A549 (cell line): ENCODE data around the gene CNTNAP5.

Source experiments
- CBX8 ChIP-seq: fragments of 200-600 bp; sonication (generic); IDR thresholded peaks from 2 replicates; pipeline ENCODE4 v1.6.1; 2016
- EP300 ChIP-seq, 2 experiments: fragments of >200 bp; sonication (Bioruptor Twin); formaldehyde crosslinking; IDR thresholded peaks; 2 replicates in 1 of 2; 3 replicates in 1 of 2; pipeline ENCODE4 v1.6.1; 2016 to 2017
- MAZ ChIP-seq: fragments of 150-350 bp; IDR thresholded peaks from 2 replicates; pipeline ENCODE4 v1.6.1; 2014; ENCODE audit warnings: antibody characterized with exemption, low read depth, low read length, borderline replicate concordance
- POLR2A ChIP-seq: IDR thresholded peaks from 2 replicates; pipeline ENCODE4 v1.6.1; 2012; ENCODE audit warnings: mild to moderate bottlenecking, low read length
- RCOR1 ChIP-seq: fragments of 150-350 bp; IDR thresholded peaks from 2 replicates; pipeline ENCODE4 v1.6.1; 2014; ENCODE audit warnings: antibody characterized with exemption, low read length, low read depth
- TF ChIP-seq, protein P1 (sequence below): fragments of >200 bp; sonication (Bioruptor Twin); formaldehyde crosslinking; IDR thresholded peaks from 3 replicates; pipeline ENCODE4 v1.5.1; 2016
- TF ChIP-seq, protein P2 (sequence below): fragments of 200-600 bp; sonication (generic); IDR thresholded peaks from 2 replicates; pipeline ENCODE4 v1.6.1; 2016; ENCODE audit warnings: antibody characterized with exemption, mild to moderate bottlenecking, moderate library complexity
- TF ChIP-seq, protein P3 (sequence below): fragments of 250-450 bp; sonication (Bioruptor Pico); IDR thresholded peaks from 2 replicates; pipeline ENCODE4 v1.5.0; 2021; ENCODE audit warnings: mild to moderate bottlenecking, moderate library complexity, borderline replicate concordance

DNA sequence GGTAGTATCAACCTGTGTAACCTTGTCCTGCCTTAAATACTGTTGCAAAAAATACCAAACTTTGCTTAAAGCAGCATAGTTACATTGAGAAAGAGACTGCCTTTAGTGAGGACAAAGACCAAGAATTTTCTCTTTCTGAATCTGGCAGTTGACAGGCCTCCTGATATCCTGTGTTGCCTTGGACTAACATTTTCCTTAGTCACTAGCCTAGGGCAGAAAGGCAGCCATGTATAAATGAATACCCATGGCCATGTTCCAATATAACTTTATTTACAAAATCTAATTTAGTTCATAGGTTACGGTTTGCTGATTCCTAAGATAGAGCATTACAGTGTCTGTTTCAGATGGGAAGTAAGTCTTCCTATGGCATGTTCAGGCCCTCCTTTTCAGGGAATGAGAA, 895.4 kb downstream of the CNTNAP5 start:
- TF ChIP-seq, protein P1, sequence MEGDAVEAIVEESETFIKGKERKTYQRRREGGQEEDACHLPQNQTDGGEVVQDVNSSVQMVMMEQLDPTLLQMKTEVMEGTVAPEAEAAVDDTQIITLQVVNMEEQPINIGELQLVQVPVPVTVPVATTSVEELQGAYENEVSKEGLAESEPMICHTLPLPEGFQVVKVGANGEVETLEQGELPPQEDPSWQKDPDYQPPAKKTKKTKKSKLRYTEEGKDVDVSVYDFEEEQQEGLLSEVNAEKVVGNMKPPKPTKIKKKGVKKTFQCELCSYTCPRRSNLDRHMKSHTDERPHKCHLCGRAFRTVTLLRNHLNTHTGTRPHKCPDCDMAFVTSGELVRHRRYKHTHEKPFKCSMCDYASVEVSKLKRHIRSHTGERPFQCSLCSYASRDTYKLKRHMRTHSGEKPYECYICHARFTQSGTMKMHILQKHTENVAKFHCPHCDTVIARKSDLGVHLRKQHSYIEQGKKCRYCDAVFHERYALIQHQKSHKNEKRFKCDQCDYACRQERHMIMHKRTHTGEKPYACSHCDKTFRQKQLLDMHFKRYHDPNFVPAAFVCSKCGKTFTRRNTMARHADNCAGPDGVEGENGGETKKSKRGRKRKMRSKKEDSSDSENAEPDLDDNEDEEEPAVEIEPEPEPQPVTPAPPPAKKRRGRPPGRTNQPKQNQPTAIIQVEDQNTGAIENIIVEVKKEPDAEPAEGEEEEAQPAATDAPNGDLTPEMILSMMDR, result no peak
- TF ChIP-seq EP300 (IDR thresholded peaks at IDR 0.05) (no peak), MAZ (no peak), POLR2A (no peak), CBX8 (no peak), RCOR1 (no peak)
- TF ChIP-seq, protein P2, sequence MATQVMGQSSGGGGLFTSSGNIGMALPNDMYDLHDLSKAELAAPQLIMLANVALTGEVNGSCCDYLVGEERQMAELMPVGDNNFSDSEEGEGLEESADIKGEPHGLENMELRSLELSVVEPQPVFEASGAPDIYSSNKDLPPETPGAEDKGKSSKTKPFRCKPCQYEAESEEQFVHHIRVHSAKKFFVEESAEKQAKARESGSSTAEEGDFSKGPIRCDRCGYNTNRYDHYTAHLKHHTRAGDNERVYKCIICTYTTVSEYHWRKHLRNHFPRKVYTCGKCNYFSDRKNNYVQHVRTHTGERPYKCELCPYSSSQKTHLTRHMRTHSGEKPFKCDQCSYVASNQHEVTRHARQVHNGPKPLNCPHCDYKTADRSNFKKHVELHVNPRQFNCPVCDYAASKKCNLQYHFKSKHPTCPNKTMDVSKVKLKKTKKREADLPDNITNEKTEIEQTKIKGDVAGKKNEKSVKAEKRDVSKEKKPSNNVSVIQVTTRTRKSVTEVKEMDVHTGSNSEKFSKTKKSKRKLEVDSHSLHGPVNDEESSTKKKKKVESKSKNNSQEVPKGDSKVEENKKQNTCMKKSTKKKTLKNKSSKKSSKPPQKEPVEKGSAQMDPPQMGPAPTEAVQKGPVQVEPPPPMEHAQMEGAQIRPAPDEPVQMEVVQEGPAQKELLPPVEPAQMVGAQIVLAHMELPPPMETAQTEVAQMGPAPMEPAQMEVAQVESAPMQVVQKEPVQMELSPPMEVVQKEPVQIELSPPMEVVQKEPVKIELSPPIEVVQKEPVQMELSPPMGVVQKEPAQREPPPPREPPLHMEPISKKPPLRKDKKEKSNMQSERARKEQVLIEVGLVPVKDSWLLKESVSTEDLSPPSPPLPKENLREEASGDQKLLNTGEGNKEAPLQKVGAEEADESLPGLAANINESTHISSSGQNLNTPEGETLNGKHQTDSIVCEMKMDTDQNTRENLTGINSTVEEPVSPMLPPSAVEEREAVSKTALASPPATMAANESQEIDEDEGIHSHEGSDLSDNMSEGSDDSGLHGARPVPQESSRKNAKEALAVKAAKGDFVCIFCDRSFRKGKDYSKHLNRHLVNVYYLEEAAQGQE, result no peak
- TF ChIP-seq, protein P3, sequence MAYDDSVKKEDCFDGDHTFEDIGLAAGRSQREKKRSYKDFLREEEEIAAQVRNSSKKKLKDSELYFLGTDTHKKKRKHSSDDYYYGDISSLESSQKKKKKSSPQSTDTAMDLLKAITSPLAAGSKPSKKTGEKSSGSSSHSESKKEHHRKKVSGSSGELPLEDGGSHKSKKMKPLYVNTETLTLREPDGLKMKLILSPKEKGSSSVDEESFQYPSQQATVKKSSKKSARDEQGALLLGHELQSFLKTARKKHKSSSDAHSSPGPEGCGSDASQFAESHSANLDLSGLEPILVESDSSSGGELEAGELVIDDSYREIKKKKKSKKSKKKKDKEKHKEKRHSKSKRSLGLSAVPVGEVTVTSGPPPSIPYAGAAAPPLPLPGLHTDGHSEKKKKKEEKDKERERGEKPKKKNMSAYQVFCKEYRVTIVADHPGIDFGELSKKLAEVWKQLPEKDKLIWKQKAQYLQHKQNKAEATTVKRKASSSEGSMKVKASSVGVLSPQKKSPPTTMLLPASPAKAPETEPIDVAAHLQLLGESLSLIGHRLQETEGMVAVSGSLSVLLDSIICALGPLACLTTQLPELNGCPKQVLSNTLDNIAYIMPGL (CRISPR knock-in tag), result no peak
